Measurements from ENCODE around the gene MFAP4.

The MFAP4 gene

GRCh38 chr17:19392303-19392702 is 5.3 kb upstream of the MFAP4 start:
- no peak for TF ChIP-seq CTCF (IDR thresholded peaks at IDR 0.05; ENCODE audit: low read depth, low read length)
- no peak for DNase-seq (ENCODE audit: extremely low read depth, low read depth)

GRCh38 chr17:19391432-19391831 is 4.4 kb upstream of the MFAP4 start:
- no peak for DNase-seq (ENCODE audit: extremely low read depth, low read depth)
- TF ChIP-seq CTCF (IDR thresholded peaks at IDR 0.05; ENCODE audit: low read depth, low read length): no peak

- TF ChIP-seq CTCF (IDR thresholded peaks at IDR 0.05; ENCODE audit: low read depth, low read length): no peak
- DNase-seq (ENCODE audit: extremely low read depth, low read depth): no peak
These were observed 4.0 kb upstream of the MFAP4 start for GRCh38 chr17:19390951-19391350.

- no peak for TF ChIP-seq CTCF (IDR thresholded peaks at IDR 0.05; ENCODE audit: low read depth, low read length)
- no peak for DNase-seq (ENCODE audit: extremely low read depth, low read depth)
These were observed 2.1 kb upstream of the MFAP4 start for GRCh38 chr17:19388791-19389785.

- no peak for TF ChIP-seq CTCF (IDR thresholded peaks at IDR 0.05; ENCODE audit: low read depth, low read length)
- peak; percentile 53 for DNase-seq (ENCODE audit: extremely low read depth, low read depth)
These were observed 1.0 kb upstream of the MFAP4 start for GRCh38 chr17:19387921-19388521.

GRCh38 chr17:19386051-19386929 is 700 bp downstream of the MFAP4 start:
- no peak for TF ChIP-seq CTCF (IDR thresholded peaks at IDR 0.05; ENCODE audit: low read depth, low read length)
- DNase-seq (ENCODE audit: extremely low read depth, low read depth): peak; percentile 48
